ENCODE results near the gene MAP2.
A peak's percentile ranks its signal among the peaks of the same experiment; 100 is the strongest.

Gene MAP2

GRCh38 chr2:209761566-209761965 lies 337.7 kb downstream of the MAP2 start:
- no peaks in the 10 kb centered on the region for H3K9me3 Mint-ChIP-seq
- no peaks in the 10 kb centered on the region for H3K27me3 Mint-ChIP-seq
- no peak for ATAC-seq
- H3K36me3 Mint-ChIP-seq = no peaks in the 10 kb centered on the region
- H3K4me1 Mint-ChIP-seq = no peaks in the 10 kb centered on the region
- no peak overlapping the region for H3K27ac Mint-ChIP-seq
- H3K4me3 Mint-ChIP-seq = no peak overlapping the region

GRCh38 chr2:209762563-209762962 lies 338.7 kb downstream of the MAP2 start:
- no peaks in the 10 kb centered on the region for H3K9me3 Mint-ChIP-seq
- H3K36me3 Mint-ChIP-seq = no peaks in the 10 kb centered on the region
- H3K4me1 Mint-ChIP-seq = no peaks in the 10 kb centered on the region
- no peaks in the 10 kb centered on the region for H3K27me3 Mint-ChIP-seq
- no peak overlapping the region for H3K4me3 Mint-ChIP-seq
- H3K27ac Mint-ChIP-seq = no peak overlapping the region
- no peak for ATAC-seq

GRCh38 chr2:209763106-209763505 lies 339.3 kb downstream of the MAP2 start:
- H3K4me3 Mint-ChIP-seq = no peak overlapping the region
- H3K27ac Mint-ChIP-seq = no peak overlapping the region
- H3K36me3 Mint-ChIP-seq = no peaks in the 10 kb centered on the region
- no peak for ATAC-seq
- no peaks in the 10 kb centered on the region for H3K9me3 Mint-ChIP-seq
- H3K27me3 Mint-ChIP-seq = no peaks in the 10 kb centered on the region
- H3K4me1 Mint-ChIP-seq = no peaks in the 10 kb centered on the region

GRCh38 chr2:209766613-209767012 lies 342.8 kb downstream of the MAP2 start:
- Mint-ChIP-seq H3K4me1 (no peaks in the 10 kb centered on the region), H3K9me3 (peaks cover 2% of the 10 kb centered on the region), H3K27ac (no peak overlapping the region), H3K4me3 (no peak overlapping the region), H3K36me3 (no peaks in the 10 kb centered on the region), H3K27me3 (peaks cover 16% of the 10 kb centered on the region)
- ATAC-seq = no peak

GRCh38 chr2:209767316-209767715 lies 343.5 kb downstream of the MAP2 start:
- H3K9me3 Mint-ChIP-seq = peaks cover 2% of the 10 kb centered on the region
- peaks cover 17% of the 10 kb centered on the region for H3K27me3 Mint-ChIP-seq
- no peak overlapping the region for H3K4me3 Mint-ChIP-seq

GRCh38 chr2:209768557-209768956 lies 344.7 kb downstream of the MAP2 start:
- H3K4me3 Mint-ChIP-seq = no peak overlapping the region
- H3K27ac Mint-ChIP-seq = no peak overlapping the region
- H3K9me3 Mint-ChIP-seq = peaks cover 2% of the 10 kb centered on the region
- H3K27me3 Mint-ChIP-seq = peaks cover 17% of the 10 kb centered on the region
- H3K36me3 Mint-ChIP-seq = no peaks in the 10 kb centered on the region
- ATAC-seq = no peak
- no peaks in the 10 kb centered on the region for H3K4me1 Mint-ChIP-seq

More at GRCh38 chr2:209767316-209767715, 343.5 kb downstream of the MAP2 start:
- no peak for ATAC-seq
- H3K27ac Mint-ChIP-seq = no peak overlapping the region
- no peaks in the 10 kb centered on the region for H3K4me1 Mint-ChIP-seq
- no peaks in the 10 kb centered on the region for H3K36me3 Mint-ChIP-seq

- ATAC-seq = peak; percentile 24
- Mint-ChIP-seq H3K36me3 (no peaks in the 10 kb centered on the region), H3K27me3 (peaks cover 17% of the 10 kb centered on the region), H3K4me1 (no peaks in the 10 kb centered on the region), H3K9me3 (peaks cover 2% of the 10 kb centered on the region), H3K4me3 (no peak within 1 kb of the TSS), H3K27ac (no peak within 1 kb of the TSS)
These were observed 347.8 kb downstream of the MAP2 start, which contains the start of gene UNC80 for GRCh38 chr2:209771474-209772289. Gene UNC80, plus strand, starts transcription at chr2:209771832. Its CDS starts 241 bp downstream, at chr2:209772073.

GRCh38 chr2:209772290-209772685 lies 348.4 kb downstream of the MAP2 start:
- no peak overlapping the region for H3K27ac Mint-ChIP-seq
- no peak overlapping the region for H3K4me3 Mint-ChIP-seq
- H3K9me3 Mint-ChIP-seq = peaks cover 2% of the 10 kb centered on the region
- peaks cover 17% of the 10 kb centered on the region for H3K27me3 Mint-ChIP-seq
- ATAC-seq = no peak
- H3K4me1 Mint-ChIP-seq = no peaks in the 10 kb centered on the region
- no peaks in the 10 kb centered on the region for H3K36me3 Mint-ChIP-seq

GRCh38 chr2:209773377-209773776 lies 349.5 kb downstream of the MAP2 start:
- Mint-ChIP-seq H3K36me3 (no peaks in the 10 kb centered on the region), H3K4me3 (no peak overlapping the region), H3K27me3 (peaks cover 17% of the 10 kb centered on the region), H3K27ac (no peak overlapping the region), H3K4me1 (no peaks in the 10 kb centered on the region), H3K9me3 (peaks cover 2% of the 10 kb centered on the region)
- ATAC-seq = no peak

All from stimulated activated memory B cell treated with anti-CD40 and anti-IgM and Interleukin-4, amounts not matched to agents 10 μg/mL and 1 μg/mL and 100 μg/mL, for 72 hours (primary cell).